Natural killer cell (primary cell): ENCODE results near the gene CLEC2D. TPM values are rescaled to one million over a fixed set of nuclear protein-coding genes. Genes with fewer than 3 reads are reported as not detected.

ENCODE experiments used
- ATAC-seq, 3 donors: fragments of 150-1000 bp in 2 of 3; fragments of 200-7000 bp in 1 of 3; cut with Tn5 transposase; 1 replicate in 1 of 3; 2 replicates in 2 of 3; pipeline ENCODE4 v1.10.0; 2021; ENCODE audit warnings: mild to moderate bottlenecking in 2 of 3, moderate library complexity in 2 of 3
- DNase-seq, 2 donors: peaks; one replicate each; pipeline versions ENCODE4 v3.0.0 to v3.0.0-alpha.2; 2013 to 2021; ENCODE audit warnings: mixed read lengths in 1 of 2
- H3K27ac ChIP-seq: one replicate; pipeline ENCODE4 v1.5.1; 2013; ENCODE audit warnings: mild to moderate bottlenecking, low read length
- H3K27me3 ChIP-seq: one replicate; pipeline ENCODE4 v1.6.1; 2013; ENCODE audit warnings: low read length; ENCODE audit not compliant: control insufficient read depth, insufficient read depth
- H3K36me3 ChIP-seq: one replicate; pipeline ENCODE4 v1.6.1; 2013; ENCODE audit warnings: low read length; ENCODE audit not compliant: control insufficient read depth, insufficient read depth
- H3K4me1 ChIP-seq: one replicate; pipeline ENCODE4 v1.6.1; 2013; ENCODE audit warnings: low read length; ENCODE audit not compliant: control insufficient read depth, insufficient read depth
- H3K4me3 ChIP-seq: one replicate; pipeline ENCODE4 v1.5.1; 2013; ENCODE audit warnings: low read length
- H3K9me3 ChIP-seq: one replicate; pipeline ENCODE4 v1.6.1; 2013; ENCODE audit warnings: low read length; ENCODE audit not compliant: control insufficient read depth, insufficient read depth
- H3K27ac Mint-ChIP-seq, 2 donors: one replicate each; pipeline ENCODE4 v1.8.0; 2022; ENCODE audit warnings: mild to moderate bottlenecking in 2 of 2, mixed read lengths in 2 of 2, moderate library complexity in 1 of 2
- H3K27me3 Mint-ChIP-seq, 2 donors: one replicate each; pipeline ENCODE4 v1.8.0; 2022; ENCODE audit warnings: low read depth in 2 of 2, mixed read lengths in 2 of 2
- H3K36me3 Mint-ChIP-seq: one replicate; pipeline ENCODE4 v1.8.0; 2022; ENCODE audit warnings: mixed read lengths
- H3K4me1 Mint-ChIP-seq, 2 donors: one replicate each; pipeline ENCODE4 v1.8.0; 2022; ENCODE audit warnings: mixed read lengths in 2 of 2
- H3K4me3 Mint-ChIP-seq: one replicate; pipeline ENCODE4 v1.8.0; 2022; ENCODE audit warnings: mild to moderate bottlenecking, moderate library complexity, mixed read lengths
- H3K9me3 Mint-ChIP-seq, 2 donors: one replicate each; pipeline ENCODE4 v1.8.0; 2022; ENCODE audit warnings: mixed read lengths in 2 of 2
- WGBS: methylation state at CpG from one replicate; pipeline ENCODE4 v1.1.7; 2013; ENCODE audit warnings: missing lambda C conversion rate; ENCODE audit not compliant: insufficient coverage; 5-methylcytosine and 5-hydroxymethylcytosine counted together
- intact Hi-C: fragments of 100-400 bp; cut with micrococcal nuclease; formaldehyde crosslinking; loops from one replicate; pipeline ENCODE4 v1.14.2; 2022
- total RNA-seq, 4 donors: library from RNA; stranded (reverse); fragments of 120-200 nt in 1 of 4; gene quantifications; one replicate each; pipeline versions ENCODE4 v1.2.3 to v1.2.4, GENCODE V29; 2013 to 2022
- TF ChIP-seq, protein P1 (sequence below): fragments of 200-600 bp; IDR thresholded peaks from one replicate; pipeline ENCODE4 v1.8.0; 2022; ENCODE audit warnings: antibody characterized with exemption

The CLEC2D gene, protein sequence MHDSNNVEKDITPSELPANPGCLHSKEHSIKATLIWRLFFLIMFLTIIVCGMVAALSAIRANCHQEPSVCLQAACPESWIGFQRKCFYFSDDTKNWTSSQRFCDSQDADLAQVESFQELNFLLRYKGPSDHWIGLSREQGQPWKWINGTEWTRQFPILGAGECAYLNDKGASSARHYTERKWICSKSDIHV
- 100 to 1,000 TPM; 140 to 219 (median 209) TPM for total RNA-seq
- 328 TPM for total RNA-seq (2013)

DNA sequence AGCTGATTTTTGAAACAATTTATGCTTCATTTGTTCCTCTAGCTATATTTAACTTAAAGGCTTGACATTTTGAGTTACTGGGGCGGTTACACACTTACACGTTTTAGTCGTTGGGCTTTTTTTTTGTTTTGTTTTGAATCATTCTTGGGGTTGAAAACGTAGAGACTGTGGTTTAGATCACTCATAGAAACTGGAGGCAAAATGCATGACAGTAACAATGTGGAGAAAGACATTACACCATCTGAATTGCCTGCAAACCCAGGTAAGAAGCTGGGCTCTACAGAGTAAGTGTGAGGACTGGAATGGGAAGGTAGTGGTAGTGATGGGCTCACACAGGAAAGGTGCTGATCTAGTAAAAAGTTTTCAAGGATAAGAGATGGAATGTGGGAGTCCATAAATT is at the start of gene CLEC2D:
Gene CLEC2D, plus strand, starts transcription at position 180 of the 400 bp plus-strand sequence. Its CDS starts 22 bp downstream, at position 202.
- Histone ChIP-seq H3K27ac (peak within 1 kb of the TSS; percentile 71), H3K27me3 (no peaks in the 10 kb centered on the region), H3K4me3 (peak within 1 kb of the TSS; percentile 47), H3K36me3 (peaks cover 36% of the 10 kb centered on the region), H3K4me1 (peaks cover 31% of the 10 kb centered on the region), H3K9me3 (no peaks in the 10 kb centered on the region)
- ATAC-seq (peak; percentile 45 to 63 (median 59)), DNase-seq (peak in 1 of 2 donors; percentile 77)
- intact Hi-C loops = loop anchor here (2.0 kb wide), 1 partner anchor 19 kb away; no protein-coding TSS in a partner anchor
- peaks cover 62 to 67% of the 10 kb centered on the region in 2 donors for H3K4me1 Mint-ChIP-seq
- peak within 1 kb of the TSS; percentile 84 to 91 for H3K27ac Mint-ChIP-seq
- H3K4me3 Mint-ChIP-seq = peak within 1 kb of the TSS; percentile 70
- TF ChIP-seq, protein P1, sequence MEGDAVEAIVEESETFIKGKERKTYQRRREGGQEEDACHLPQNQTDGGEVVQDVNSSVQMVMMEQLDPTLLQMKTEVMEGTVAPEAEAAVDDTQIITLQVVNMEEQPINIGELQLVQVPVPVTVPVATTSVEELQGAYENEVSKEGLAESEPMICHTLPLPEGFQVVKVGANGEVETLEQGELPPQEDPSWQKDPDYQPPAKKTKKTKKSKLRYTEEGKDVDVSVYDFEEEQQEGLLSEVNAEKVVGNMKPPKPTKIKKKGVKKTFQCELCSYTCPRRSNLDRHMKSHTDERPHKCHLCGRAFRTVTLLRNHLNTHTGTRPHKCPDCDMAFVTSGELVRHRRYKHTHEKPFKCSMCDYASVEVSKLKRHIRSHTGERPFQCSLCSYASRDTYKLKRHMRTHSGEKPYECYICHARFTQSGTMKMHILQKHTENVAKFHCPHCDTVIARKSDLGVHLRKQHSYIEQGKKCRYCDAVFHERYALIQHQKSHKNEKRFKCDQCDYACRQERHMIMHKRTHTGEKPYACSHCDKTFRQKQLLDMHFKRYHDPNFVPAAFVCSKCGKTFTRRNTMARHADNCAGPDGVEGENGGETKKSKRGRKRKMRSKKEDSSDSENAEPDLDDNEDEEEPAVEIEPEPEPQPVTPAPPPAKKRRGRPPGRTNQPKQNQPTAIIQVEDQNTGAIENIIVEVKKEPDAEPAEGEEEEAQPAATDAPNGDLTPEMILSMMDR = no peak
- no peaks in the 10 kb centered on the region for H3K27me3 Mint-ChIP-seq
- 4% methylated on average over 4 of the region's 4 CpGs for WGBS
- peaks cover 27% of the 10 kb centered on the region for H3K36me3 Mint-ChIP-seq
- H3K9me3 Mint-ChIP-seq = no peaks in the 10 kb centered on the region

DNA sequence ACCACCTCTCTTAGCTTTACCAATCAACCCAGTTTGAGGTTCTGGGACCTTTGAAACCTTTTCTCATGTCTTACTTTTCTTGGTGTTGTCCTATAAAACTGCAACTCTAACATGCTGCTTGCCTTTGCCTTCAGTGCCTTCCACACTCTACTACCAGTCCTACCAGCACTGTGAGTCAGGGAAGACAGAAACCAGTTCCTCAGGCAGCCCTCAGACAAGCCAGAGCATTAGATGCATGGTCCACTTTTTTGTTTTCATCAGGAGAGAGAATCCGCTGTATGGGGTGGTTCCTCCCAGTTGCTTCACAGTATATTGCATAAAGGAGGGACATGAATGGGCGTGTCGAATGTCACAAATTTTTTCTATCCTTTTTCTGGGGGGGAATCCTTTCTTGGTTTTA is 44.5 kb upstream of the CLEC2D start:
- TF ChIP-seq, protein P1 = no peak
- H3K4me3 ChIP-seq = no peak overlapping the region
- H3K27ac ChIP-seq = no peak overlapping the region
- H3K27me3 ChIP-seq = no peaks in the 10 kb centered on the region
- H3K36me3 ChIP-seq = no peaks in the 10 kb centered on the region
- H3K9me3 ChIP-seq = no peaks in the 10 kb centered on the region
- intact Hi-C loops = no loop called here
- Mint-ChIP-seq H3K9me3 (peaks cover 3 to 10% of the 10 kb centered on the region in 2 donors), H3K27me3 (no peaks in the 10 kb centered on the region), H3K36me3 (peaks cover 28% of the 10 kb centered on the region), H3K4me1 (peaks cover 7 to 9% of the 10 kb centered on the region in 2 donors), H3K4me3 (no peak overlapping the region), H3K27ac (no peak overlapping the region)
- no peaks in the 10 kb centered on the region for H3K4me1 ChIP-seq
- no peak for DNase-seq
- ATAC-seq = no peak
- WGBS = 94% methylated on average over 3 of the region's 3 CpGs

DNA sequence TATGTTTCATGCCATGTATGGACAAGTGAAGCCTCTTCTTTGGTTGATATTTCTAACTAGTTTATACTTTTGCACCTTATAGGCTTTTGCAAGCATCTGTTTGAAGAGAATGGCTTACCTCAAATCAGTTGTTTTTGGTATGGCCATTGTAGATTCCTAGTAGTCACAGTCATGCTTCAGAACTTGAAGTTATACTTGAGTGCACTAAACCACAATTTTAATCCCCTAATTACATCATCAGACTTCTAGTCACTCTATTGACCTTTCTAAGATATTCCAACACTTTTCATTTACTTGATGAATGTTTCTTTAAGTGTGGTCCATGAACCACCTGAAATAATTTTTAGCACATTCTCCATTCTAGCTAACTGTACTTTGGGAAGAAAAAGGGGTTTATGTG is 43.2 kb upstream of the CLEC2D start:
- H3K27ac Mint-ChIP-seq = no peak overlapping the region
- DNase-seq = no peak
- Histone ChIP-seq H3K36me3 (no peaks in the 10 kb centered on the region), H3K4me1 (no peaks in the 10 kb centered on the region), H3K4me3 (no peak overlapping the region), H3K27me3 (no peaks in the 10 kb centered on the region), H3K27ac (no peak overlapping the region), H3K9me3 (no peaks in the 10 kb centered on the region)
- intact Hi-C loops = no loop called here
- H3K4me3 Mint-ChIP-seq = no peak overlapping the region
- TF ChIP-seq, protein P1 = no peak
- H3K4me1 Mint-ChIP-seq = peaks cover 4 to 5% of the 10 kb centered on the region in 2 donors
- H3K9me3 Mint-ChIP-seq = peaks cover 3 to 10% of the 10 kb centered on the region in 2 donors
- no peaks in the 10 kb centered on the region for H3K27me3 Mint-ChIP-seq
- ATAC-seq = no peak
- H3K36me3 Mint-ChIP-seq = peaks cover 28% of the 10 kb centered on the region

DNA sequence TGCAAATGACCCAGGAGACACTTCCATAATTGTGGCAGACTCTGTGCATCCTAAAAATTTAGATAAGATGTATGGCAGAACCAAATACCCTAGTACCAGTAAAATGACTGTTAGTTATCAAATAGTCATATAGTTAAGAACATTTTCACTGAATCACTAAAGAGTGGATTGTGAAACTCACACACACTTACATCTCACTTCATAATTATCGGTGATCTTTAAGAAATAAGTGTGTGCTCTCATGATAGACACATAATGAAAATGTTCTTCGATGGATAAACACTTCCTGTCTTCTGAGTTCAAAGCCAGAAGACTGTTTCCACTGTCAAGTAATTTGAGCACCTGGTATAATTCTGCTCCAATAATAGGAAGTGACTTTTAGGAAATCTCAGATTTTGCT is 42.7 kb upstream of the CLEC2D start:
- H3K4me3 Mint-ChIP-seq = no peak overlapping the region
- H3K36me3 Mint-ChIP-seq = peaks cover 28% of the 10 kb centered on the region
- no peaks in the 10 kb centered on the region for H3K27me3 ChIP-seq
- H3K9me3 Mint-ChIP-seq = peaks cover 3 to 10% of the 10 kb centered on the region in 2 donors
- no peaks in the 10 kb centered on the region for H3K9me3 ChIP-seq
- no peak overlapping the region for H3K4me3 ChIP-seq
- DNase-seq (no peak), ATAC-seq (no peak)
- 45% methylated on average over 1 of the region's 2 CpGs for WGBS
- intact Hi-C loops = no loop called here
- no peak overlapping the region for H3K27ac ChIP-seq
- H3K4me1 ChIP-seq = no peaks in the 10 kb centered on the region
- TF ChIP-seq, protein P1 = no peak
- H3K36me3 ChIP-seq = no peaks in the 10 kb centered on the region
- H3K27me3 Mint-ChIP-seq = no peaks in the 10 kb centered on the region
- H3K4me1 Mint-ChIP-seq = peaks cover 4 to 5% of the 10 kb centered on the region in 2 donors
- no peak overlapping the region for H3K27ac Mint-ChIP-seq
